GOT3 (cell line): ENCODE results near the gene DDX25.
"Not testable (repeated sequence)": the region's sequence is repeated elsewhere in the genome, so short reads cannot be mapped to it uniquely, and the experiment has no call there.

ENCODE experiments used
- DNase-seq: peaks from one replicate; lab custom pipeline; 2025; ENCODE audit warnings: mixed read lengths; lab: John Stamatoyannopoulos, UW

The DDX25 gene

GRCh38 chr11:125903711-125904659, at the start of gene DDX25:
DDX25 (plus strand) TSS chr11:125904508; CDS start chr11:125904518, 10 bp downstream.
- DNase-seq: no peak

GRCh38 chr11:125857670-125858069, 46.6 kb upstream of the DDX25 start:
- DNase-seq: not testable (repeated sequence)

DNA sequence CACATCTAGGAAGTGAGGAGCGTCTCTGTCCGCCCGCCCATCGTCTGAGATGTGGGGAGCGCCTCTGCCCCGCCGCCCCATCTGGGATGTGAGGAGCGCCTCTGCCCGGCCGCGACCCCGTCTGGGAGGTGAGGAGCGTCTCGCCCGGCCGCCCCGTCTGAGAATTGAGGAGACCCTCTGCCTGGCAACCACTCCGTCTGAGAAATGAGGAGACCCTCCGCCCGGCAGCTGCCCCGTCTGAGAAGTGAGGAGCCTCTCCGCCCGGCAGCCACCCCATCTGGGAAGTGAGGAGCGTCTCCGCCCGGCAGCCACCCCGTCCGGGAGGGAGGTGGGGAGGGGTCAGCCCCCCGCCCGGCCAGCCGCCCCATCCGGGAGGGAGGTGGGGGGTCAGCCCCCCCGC, 41.5 kb upstream of the DDX25 start:
- DNase-seq: not testable (repeated sequence)

DNA sequence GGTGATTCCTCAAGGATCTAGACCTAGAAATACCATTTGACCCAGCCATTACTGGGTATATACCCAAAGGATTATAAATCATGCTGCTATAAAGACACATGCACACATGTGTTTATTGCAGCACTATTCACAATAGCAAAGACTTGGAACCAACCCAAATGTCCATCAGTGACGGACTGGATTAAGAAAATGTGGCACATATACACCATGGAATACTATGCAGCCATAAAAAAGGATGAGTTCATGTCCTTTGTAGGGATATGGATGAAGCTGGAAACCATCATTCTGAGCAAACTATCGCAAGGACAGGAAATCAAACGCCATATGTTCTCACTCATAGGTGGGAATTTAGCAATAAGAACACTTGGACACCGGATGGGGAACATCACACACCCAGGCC, 39.0 kb upstream of the DDX25 start:
- not testable (repeated sequence) for DNase-seq

DNA sequence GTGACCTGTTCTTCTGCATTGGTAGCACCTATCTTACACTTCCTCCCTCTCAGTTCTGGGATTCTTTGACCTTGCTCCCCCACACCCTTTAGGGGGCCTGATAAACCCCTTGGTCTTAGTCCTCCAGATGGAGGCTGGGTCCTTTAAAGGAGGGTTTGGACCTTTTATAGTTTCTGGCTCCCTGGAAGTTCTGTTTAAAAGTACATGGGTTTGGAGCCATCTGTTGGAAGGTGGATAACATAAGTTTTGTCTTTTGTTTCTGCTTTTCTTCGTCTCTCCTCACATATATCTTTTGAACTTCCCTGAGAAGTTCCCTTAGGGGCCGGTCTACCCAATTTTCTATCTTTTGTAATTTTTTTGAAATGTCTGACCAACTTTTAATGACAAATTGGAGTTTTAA, 34.8 kb upstream of the DDX25 start:
- no peak for DNase-seq

DNA sequence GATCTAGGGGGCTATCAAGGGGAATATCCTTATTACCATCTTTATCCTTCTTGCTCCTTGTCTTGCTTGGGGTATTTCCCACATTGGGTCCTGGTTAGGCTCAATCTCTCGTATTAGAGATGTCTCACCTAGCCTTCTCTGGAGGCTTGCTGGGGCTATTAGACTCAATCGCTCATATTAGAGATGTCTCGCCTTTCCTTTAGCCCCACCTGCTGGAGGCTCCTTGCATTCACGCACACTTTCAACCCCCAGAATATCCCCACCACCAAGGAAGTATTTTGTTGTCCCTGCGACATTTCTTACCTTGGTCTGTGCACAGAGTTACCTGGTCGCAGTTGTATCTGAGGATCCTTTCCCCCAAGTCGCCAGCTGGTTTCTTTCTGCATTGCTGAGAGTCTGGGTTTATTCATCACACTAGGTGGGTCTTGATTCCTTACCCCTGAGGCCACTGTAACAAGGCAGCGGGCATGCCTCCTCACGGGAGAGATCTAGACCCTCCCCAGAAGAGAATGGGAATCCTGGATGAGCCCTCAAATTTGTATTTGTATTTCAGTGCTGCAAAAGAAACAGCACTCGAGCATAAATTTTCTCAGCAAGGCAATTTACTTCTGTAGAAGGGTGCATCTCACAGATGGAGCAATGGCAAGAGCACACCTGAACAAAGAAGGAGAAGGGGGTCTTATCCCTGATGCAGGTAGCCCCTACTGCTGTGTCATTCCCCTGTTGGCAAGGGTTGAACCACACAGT, 32.7 kb upstream of the DDX25 start:
- DNase-seq: no peak

GRCh38 chr11:125872138-125872491, 32.2 kb upstream of the DDX25 start:
- no peak for DNase-seq

GRCh38 chr11:125873881-125874555, 30.3 kb upstream of the DDX25 start:
- no peak for DNase-seq

- DNase-seq: no peak
Observed at GRCh38 chr11:125874556-125875124, 29.7 kb upstream of the DDX25 start.

DNA sequence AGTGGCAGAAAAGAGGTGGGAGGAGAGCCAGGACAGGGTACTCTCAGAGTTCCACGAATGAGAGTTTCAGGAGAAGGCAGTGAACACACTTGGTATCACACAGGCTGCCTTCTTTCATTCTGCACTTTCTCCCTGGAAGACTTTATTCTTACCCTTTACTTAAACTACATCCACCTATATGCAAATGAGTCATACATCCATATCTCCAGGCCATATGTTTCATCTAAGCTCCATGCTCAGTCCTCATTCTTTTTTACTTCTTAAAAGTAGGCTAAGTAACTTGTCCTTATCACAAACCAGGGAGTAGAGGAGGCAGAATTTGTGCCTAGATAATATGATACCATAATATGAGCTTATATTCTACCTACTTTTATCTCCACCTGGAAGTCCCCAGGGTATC, 23.0 kb upstream of the DDX25 start:
- no peak for DNase-seq

DNA sequence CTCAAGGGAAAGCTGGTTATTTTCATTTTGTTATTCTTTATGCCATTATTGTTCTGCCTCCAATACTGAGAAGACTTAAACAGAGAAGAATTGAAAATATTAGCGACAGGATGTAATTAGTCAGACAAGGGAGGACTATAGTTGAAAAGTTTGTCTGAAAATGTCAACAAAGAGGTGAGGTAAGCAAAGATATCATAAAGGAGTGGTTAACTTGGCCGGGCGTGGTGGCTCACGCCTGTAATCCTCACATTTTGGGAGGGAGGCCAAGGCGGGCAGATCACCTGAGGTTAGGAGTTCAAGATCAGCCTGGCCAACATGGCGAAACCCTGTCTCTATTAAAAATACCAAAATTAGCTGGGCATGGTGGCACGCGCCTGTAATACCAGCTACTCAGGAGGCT, 20.9 kb upstream of the DDX25 start:
- no peak for DNase-seq

- no peak for DNase-seq
Observed at GRCh38 chr11:125886997-125887372, 17.3 kb upstream of the DDX25 start.

DNA sequence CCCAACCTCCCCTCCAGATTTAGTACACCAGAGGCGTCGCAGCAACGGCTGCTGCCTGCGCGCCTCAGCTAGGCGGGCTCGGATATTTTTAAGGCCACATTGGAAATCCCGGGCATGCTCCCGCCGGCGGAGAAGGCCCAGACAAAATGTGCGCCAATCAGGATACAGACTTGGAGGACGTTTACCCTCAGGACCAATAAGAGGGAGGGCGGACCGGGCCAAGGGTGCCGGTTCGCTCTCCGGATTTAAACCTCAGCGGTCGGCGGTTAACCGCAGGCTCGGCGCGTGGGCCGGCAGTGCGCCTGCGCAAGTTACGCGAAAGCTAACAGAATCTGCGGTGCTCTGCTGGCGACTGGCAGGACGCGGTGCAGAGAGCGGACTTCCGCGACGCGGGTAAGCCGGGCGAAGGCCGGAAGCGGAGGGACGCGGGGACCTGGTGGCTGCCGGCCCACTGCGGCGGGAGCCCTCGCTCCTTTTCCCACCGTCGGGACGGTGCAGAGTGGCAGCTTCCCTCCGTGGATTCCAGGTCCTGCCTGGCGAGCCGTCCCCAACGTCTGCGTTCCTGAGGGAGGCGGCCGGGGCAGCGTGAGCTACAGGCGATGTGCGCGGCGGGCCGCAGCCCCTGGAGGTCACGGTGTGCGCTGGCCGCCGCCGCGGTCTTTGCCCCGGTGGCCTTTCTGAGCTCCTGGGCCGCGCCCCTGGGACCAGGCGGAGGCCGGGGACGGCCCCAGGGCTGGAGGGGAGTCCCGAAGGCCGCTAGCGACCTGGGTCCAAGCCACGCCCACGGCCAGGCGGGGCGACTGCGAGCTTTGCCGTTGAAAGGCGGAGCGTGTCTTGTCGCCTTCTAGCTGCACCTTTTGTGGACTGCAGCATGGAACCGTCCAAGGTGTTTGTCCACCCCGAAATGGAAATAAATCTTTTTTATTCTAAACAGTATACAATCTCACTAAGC, 16.7 kb upstream of the DDX25 start, which contains the start of gene HYLS1:
Gene HYLS1 (plus strand): TSS at position 296 of the 952 bp plus-strand sequence. CDS start 11,701 bp downstream, outside the sequence.
- peak; percentile 79 for DNase-seq

DNA sequence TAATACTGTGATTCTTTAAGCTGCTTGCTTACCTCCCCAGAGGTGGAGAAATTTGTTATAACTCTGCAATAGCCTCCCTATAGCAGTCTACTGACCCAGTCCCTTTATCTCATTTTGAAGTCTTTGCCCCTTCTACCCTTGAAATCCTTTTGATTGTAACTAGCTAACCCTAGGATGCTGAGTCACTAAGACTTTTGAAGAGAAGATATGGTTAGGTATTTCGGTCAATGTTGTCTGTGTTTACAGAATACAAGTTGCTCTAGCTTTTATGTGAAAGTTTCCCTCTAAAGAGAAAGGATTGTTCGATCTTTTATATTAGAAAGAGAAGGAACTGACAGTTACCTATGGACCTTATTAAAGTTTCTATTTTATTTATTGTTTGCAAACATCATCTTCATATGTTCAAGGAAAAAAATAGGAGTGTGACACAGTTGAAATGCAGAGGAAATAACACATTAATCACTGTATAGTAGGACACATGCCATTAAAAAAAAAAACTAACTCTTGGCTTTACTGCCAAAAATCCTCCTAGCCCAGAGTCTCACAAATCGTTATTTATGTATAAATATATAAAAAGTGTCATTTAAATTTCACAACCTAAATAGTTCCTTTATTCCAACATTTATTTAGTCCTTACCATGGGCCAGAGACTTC, 13.7 kb upstream of the DDX25 start:
- DNase-seq: no peak

GRCh38 chr11:125892071-125892470, 12.2 kb upstream of the DDX25 start:
- DNase-seq: no peak

DNA sequence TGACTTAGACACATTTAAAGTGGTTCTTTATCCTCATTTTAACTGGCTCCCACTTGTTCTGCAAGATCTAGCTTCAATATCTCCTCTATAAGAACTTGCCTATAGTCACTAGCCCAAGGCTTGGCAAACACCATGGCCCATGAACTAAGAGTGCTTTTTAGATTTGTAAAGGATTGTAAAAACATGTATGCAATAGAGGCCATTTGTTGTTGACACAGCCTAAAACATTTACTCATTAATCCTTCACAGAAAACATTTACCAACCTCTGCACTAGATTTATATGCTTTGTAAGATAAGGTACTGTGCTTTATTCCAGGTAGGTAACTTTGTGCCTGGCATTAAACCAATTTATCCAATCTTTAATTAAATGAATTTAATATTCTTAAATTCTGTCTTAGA, 11.3 kb upstream of the DDX25 start:
- no peak for DNase-seq

DNA sequence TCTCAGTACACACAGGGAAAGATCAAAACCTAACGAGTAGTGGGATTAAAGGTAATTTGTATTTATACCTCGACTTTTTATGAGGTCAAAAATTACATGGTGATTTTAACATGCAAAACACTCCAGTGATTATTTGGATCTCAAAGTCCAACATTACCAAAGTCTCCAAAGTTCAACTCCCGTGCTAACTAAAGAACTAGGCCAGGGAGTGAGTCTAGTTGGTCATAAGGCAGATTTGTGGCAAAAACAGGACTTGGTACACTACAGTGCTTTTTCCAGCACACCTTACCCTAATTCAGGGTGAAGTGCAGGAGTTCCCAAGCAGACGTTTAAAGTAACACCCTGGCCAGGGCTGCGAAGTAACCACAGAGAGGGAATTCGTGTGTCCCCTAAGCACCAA, 2.4 kb upstream of the DDX25 start:
- no peak for DNase-seq

DNA sequence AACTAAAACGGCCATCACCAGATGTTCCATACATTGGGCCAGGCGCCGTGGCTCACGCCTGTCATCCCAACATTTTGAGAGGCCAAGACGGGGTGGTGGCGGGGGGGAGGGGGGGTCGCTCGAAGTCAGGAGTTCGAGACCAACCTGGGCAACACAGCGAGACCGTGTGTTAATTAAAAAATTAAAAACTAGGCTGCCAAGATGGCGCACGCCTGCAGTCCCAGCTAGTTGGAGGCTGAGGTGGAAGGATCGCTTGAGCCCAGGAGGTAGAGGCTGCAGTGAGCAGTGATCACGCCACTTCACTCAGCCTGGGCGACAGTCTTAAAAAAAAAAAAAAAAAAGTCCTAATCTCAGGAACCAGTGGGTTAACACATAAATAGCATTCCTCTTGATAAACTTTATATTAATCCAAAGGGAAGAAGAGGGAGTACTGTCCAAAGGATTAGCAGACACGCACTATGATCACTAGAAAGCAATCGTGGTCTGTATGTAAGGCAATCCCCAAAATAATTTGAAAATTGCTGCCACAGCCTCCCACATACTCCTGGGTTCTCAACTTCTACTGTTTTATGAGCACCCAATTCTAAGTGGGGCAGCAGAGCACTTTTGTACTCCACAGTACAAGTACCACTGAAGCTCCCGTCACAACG, 1.9 kb upstream of the DDX25 start:
- no peak for DNase-seq

GRCh38 chr11:125902927-125903710, 1.2 kb upstream of the DDX25 start, which contains the start of gene PUS3:
PUS3 (minus strand) TSS chr11:125903206; CDS start chr11:125896284, 6,922 bp downstream.
- peak; percentile 16 for DNase-seq
